Stimulated activated CD4-positive, alpha-beta T cell treated with anti-CD3 and anti-CD28 coated beads, Interleukin-15, amount 100 ng/mL, for 24 hours (primary cell): Measurements from ENCODE around the gene CADPS2.
"Not testable (repeated sequence)": the region's sequence is repeated elsewhere in the genome, so short reads cannot be mapped to it uniquely, and the experiment has no call there.

ENCODE experiments used
- DNase-seq: peaks from one replicate; pipeline ENCODE4 v3.0.0-alpha.2; 2020

The CADPS2 gene

DNA sequence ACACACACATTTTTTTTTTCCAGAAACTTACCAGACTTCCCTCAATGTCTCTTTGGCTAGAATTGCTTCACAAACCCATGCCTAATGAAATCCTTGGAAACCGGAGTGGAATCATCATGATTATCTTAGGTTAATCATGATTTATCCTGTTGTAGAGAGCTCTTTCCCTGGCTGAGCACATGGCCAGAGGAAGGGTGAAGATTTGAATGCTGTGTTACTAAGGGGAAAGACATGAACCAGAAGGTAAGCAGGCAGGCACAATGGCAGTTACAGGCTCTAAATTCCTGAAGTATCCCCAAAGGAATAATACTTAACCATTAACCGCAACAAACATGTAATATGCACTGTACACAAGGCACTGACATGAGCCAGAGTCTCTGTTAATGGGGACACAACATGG, 179.4 kb downstream of the CADPS2 start:
- DNase-seq, result no peak

DNA sequence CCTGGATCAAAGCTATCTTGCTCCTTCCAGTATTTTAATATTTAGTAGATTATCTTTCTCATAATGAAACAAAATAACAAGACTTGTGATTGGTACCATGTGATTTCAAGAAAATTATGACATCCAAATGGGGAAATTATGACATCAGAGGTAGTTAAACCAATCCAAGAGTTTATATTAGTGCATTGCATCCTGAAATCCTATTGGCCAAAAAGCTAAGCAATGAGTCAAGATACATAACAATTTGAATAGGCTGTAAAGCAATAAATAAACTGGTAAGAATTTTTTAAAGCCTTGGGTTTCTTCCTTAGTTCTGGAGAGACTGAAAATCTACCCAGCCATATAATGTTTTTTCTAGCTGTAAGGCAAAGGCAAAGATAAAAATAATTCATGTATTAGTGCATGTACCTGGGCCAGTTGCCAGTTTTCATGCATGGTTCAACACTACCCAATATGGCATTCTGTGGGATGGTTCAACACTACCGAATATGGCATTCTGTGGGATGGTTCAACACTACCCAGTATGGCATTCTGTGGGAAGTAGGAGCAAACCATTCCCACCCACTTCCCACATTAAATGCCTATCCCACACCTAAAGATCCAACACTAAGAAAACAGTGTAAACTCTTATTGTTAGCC, 183.3 kb downstream of the CADPS2 start, which contains the start of gene RNF148:
TSS of gene RNF148 (minus strand) at position 51 of the 639 bp plus-strand sequence. CDS start 172 bp downstream, outside the sequence.
- DNase-seq, result no peak

DNA sequence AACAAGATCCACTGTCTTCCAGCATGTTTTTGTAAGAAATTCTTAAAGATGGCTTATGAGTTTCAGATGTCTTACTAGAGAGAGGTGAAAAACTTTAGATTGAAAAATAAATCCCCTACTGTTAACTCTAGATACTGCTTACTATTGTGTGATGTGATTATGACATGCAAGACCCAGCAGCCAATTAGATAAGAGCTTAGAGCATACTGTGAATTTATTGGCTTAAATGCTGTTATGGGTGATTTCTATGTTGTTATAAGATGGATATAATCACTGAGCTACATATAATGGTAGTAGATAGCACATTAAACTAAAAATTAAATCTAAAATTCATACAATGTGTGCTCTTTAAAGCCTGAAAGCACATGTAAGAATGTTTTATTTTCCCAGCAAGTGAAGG, 187.2 kb downstream of the CADPS2 start, which contains the start of gene RNF133:
TSS of gene RNF133 (minus strand) at position 101 of the 400 bp plus-strand sequence. CDS start 199 bp downstream, outside the sequence.
- DNase-seq, result no peak

GRCh38 chr7:122695816-122696215, 190.4 kb downstream of the CADPS2 start:
- no peak for DNase-seq

DNA sequence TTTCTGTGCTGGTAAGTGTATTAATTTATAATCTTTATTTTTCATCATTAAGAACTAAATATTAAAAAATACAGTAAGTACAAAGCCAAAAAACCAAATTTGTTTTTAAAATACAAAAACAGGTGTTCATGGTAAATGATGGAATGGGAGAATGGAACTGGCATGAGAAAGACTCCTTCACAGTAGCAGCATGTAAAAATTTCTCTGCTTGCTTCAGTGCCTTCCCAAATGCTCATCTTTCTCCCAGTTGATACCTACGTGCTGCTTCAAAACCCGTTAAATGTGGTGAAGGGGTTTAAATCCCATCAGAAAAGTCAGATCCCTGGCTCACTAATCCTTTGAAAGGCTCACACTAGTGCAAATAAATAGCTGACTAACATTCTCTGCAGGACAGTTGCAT, 191.6 kb downstream of the CADPS2 start:
- DNase-seq, result no peak

DNA sequence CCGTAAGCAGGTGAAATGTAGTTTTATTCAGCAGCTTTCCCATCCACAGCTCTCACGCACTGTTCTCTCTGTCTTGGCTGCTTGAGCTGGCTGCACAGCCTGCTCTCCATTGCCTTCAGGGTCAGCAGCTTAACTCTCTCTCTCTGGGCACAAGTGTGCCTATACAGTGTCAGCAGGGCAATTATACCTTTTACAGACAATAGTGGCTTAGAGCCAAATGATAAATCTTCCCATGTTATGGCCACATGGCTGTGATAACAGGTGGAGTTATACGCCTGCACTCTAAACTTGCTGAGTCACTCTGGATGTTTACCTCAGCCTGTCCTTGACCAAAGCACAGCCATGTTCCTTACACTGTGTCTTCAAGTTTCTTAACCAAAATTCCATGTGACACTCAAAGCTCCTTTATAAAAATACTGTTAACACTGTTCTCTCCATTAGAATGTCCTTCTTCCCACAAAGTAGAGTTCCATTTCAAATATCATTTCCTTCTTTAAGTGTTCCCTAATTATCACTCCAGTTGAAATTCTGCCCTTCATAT, 193.4 kb downstream of the CADPS2 start:
- no peak for DNase-seq

- DNase-seq, result no peak
Measured at GRCh38 chr7:122691569-122692235, 194.6 kb downstream of the CADPS2 start.

- no peak for DNase-seq
Measured at GRCh38 chr7:122689346-122690109, 196.7 kb downstream of the CADPS2 start.

DNA sequence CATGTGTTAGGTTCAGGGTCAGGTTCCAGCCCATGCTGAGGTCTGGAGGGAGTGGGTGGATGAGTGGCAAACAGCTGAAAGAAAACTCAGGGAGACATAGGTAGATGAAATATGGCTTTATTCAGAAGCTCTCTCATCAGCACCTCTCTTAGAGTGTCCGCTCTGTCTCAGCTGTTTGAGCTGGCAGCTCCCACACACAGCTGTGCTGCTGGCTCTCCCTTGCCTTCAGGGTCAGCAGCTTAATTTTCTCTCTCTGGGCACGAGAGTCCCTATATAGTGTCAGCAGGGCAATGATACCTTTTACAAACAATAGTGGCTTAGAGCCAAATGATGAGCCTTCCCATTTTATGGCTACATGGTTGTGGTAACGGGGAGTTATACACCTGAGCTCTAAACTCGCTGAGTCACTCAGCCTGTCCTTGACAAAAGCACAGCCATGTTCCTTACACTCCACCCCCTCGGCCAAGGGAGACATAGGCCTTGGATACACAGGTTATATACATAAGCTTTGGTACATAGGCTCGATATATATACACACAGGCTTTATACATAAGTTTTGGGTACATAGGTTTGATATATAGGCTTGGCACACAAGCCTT, 197.8 kb downstream of the CADPS2 start:
- DNase-seq, result no peak

DNA sequence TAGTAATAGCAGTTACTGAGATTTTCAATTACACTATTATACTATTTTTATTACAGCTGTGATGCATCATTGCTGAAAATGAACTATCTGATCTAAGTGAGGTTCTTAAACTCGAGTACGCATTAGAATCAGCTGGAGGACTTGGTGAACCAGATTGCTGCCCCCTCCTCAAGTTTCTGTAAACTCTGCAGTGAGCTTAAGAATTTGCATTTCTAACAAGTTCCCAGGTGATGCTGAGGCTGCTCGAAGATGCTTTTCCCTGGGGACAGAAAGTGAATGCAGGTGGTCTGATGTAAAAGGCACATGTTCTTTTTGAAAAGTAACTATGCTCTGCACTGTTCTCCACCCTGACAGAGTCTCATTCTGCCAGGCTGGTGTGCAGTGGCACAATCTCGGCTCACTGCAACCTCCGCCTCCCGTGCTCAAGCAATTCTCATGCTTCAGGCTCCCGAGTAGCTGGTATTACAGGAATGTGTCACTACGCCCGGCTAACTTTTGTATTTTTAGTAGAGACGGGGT, 199.8 kb downstream of the CADPS2 start:
- DNase-seq, result no peak

- no peak for DNase-seq
Measured at GRCh38 chr7:122684504-122684903, 201.8 kb downstream of the CADPS2 start.

- no peak for DNase-seq
Measured at GRCh38 chr7:122682815-122683550, 203.3 kb downstream of the CADPS2 start.

DNA sequence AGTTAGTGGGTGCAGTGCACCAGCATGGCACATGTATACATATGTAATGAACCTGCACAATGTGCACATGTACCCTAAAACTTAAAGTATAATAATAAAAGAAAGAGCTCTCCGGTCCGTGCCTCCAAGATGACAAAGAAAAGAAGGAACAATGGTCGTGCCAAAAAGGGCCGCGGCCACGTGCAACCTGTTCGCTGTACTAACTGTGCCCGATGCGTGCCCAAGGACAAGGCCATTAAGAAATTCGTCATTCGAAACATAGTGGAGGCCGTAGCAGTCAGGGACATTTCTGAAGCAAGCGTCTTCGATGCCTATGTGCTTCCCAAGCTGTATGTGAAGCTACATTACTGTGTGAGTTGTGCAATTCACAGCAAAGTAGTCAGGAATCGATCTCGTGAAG, 205.1 kb downstream of the CADPS2 start:
- not testable (repeated sequence) for DNase-seq

DNA sequence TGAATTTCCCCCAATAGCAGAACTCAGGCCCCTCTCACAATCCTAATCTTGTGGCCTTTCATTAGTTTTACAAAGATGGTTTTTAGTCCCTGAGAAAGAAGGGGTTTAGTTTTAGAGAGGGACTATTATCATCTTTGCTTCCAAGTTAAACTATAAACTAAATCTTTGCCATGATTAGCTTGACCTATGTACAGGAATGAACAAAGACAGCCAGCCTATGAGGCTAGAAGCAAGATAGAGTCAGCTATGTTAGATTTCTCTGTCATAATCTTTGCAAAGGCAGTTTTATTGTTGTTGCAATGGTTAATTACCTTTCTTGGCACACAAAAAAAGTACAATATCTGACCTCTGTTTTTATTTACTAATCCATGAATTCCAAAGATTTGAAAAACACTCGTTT, 206.4 kb downstream of the CADPS2 start:
- no peak for DNase-seq

- DNase-seq, result not testable (repeated sequence)
Measured at GRCh38 chr7:122679269-122679709, 207.0 kb downstream of the CADPS2 start.

DNA sequence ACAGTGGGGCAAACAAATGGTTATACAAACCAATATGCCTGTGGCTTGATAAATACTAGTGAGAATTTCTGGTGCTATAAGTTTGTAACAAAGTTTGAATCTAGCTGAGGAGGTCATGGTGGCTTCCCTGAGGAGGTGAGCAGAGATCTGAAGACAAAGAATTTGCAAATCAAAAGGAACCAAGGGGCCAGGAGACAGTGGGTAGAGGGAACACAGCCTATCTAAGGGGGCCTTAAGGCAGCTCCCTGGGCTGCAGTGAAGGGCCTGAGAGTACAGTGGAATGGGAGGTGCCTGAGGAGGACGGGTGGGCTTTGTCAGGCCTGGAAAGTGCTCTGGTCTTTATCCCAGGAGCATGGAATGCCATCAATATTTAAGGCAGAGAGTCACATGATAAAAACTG, 209.1 kb downstream of the CADPS2 start:
- DNase-seq, result no peak

DNA sequence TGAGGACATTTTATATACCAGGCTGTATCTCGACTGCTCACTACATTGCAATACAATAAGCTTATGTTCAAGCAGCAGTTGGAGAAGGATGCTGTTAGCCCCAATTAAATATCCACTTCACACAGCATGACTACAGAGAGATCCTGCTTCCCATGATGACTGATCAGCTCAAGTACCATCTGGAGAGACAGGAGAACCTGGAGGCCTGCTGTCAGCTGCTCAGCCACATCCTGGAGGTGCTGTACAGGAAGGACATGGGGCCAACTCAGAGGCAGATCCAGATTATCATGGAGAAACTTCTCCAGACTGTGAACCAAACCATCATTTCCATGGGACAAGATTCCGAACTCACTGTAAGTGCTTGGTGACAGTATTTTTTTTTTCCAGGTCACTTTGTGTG, 209.8 kb downstream of the CADPS2 start:
- DNase-seq, result no peak

DNA sequence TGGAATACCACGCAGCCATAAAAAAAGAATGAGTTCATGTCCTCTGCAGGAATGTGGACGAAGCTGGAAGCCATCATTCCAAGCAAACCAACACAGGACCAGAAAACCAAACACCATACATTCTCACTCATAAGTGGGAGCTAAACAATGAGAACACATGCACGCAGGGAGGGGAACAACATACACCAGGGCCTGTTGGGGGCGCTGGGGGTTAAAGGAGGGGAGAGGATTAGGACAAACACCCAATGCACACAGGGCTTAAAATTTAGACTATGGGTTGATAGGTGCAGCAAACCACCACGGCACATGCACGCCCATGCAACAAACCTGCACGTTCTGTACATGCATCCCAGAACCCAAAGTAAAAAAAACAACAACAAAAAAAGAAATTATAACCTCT, 210.6 kb downstream of the CADPS2 start:
- DNase-seq, result no peak

- no peak for DNase-seq
Measured at GRCh38 chr7:122675011-122675410, 211.2 kb downstream of the CADPS2 start.

GRCh38 chr7:122674502-122674901, 211.8 kb downstream of the CADPS2 start:
- DNase-seq, result no peak

- no peak for DNase-seq
Measured at GRCh38 chr7:122673951-122674350, 212.3 kb downstream of the CADPS2 start.

- DNase-seq, result no peak
Measured at GRCh38 chr7:122672536-122672935, 213.7 kb downstream of the CADPS2 start.
